ENCODE results near the gene SKOR2. TPM values are rescaled to one million over a fixed set of nuclear protein-coding genes. Genes with fewer than 3 reads are reported as not detected.

The SKOR2 gene
- polyA plus RNA-seq, 4 donors: not detected

DNA sequence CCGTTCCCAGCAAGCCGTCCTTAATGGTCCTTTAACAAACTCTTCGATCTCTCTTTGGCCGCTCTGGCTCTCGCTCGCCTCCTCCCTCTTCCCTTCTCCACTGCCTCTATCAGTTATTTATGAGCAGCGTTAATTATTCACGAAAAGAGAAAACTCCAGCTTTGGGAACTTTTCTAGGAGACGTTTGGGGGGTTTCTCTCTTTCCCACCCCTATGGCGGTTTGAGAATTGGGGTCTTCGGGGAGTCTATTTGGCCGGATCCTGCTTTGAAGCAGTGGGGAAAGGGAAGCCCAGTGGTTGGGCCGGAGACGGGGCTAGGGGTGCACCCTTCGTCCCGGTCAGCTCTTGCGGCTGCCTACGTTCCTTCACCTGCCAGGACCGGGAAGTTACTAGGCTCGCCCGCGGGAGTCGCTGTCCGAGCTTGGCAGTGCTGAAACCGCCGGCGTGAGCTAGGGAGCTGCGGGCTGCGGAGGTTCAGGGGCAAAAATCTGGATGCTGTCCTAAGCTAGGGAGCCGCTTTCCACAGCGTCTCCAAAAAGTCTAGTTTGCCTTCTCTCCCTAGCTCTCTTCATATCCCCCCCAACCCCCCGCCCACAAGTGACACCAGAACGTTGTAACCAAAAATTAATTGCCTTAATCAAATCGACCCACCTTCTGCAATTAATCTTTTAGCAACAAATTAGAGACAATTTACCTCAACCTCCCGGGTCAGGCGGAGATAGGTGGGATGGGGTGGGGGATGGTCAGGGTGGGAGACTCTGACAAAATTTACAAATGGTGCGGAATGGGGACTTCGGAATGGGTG lies 8.9 kb upstream of the SKOR2 start:
- peak in 3 of 4 donors; percentile 14 to 61 (median 29) for DNase-seq (ENCODE audit: low read depth in 4 of 4, low spot score in 3 of 4)

DNA sequence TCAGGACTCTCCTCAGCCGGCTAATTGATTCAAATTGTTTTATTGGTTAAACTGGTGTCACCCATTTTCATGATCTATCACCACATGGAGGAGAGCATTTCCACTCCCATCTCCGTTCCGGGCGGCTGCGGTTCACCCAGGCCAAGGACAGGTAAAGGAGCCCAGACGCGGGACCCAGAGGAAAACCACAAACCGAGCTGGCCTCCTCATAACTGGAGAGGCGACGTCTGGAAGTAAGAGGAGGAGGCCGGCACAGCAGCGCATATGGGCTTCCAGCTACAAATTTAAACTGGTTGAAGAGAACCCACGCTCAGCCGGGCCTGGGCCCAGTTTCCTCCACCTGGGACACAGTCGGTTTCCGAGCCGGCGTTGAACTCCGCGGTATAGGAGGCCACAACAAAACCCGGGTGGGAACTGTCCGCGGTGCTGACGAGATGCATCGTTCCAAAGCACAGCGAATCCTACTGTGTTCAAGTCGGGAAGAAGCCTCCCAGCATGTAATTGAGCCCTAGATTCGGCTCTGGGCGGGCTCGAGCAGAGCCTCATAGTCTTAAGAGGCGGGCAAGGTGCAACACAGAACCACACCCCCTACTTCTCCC lies 3.0 kb upstream of the SKOR2 start:
- peak; percentile 38 to 71 (median 61) for DNase-seq (ENCODE audit: low read depth in 4 of 4, low spot score in 3 of 4)

DNA sequence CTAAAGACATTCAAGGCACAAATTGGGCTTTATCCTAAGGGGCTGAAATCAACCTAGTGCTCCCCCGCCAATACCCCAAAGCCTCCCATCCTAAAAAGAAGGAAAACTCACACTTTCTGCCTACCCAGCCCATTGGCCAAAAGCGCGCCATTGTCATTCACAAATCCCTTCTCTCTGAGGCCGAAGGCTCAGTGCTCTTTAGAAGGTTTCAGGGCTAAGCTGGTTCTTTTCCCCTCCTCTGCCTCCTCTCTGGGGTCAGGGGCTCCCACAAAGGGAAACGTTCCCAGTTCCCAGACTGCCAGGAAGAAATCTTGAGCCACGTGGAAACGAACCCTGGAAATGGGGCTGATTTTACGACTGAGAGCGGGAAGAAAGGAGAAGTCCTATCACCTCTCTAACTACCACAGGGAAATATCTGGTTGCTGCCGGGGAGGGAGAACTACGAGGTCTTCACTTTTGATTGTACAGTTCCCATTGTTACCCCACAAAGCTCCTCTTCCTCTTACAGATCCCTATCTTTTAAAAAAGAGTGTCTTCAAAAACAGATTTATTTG lies 1.7 kb upstream of the SKOR2 start:
- no peak for DNase-seq (ENCODE audit: low read depth in 4 of 4, low spot score in 3 of 4)

DNA sequence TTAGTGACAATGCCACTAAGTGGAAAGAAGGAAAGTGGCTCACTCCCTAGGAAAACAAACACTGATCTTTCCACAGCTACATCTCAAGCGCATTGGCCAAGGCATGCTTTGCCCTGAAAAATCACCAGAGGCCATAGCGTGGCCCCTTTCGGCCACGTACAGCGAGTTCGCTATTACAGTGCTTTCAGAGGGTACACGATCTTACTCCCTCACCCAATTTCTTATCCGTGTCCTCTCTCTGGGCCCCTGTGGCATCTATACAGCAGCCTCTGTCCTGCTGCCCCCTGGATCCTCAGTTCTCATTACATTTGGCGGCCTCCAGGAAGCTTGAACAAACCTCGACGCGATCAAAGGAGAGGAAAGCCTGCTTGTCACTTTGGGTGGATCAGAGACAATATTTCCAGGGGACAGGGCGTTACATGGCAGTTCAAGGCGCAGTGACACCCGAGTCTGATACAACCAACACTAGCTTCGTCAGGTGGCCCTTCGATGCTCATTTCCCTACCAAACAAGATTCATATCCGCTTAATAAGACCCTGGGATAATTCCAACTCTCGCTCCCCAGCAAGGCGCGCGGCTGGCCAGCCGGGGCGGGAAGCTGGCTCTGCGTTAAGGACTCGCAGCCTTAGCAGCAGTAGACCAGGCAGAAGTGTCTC lies 941 bp downstream of the SKOR2 start:
- no peak for DNase-seq (ENCODE audit: low read depth in 4 of 4, low spot score in 3 of 4)

DNA sequence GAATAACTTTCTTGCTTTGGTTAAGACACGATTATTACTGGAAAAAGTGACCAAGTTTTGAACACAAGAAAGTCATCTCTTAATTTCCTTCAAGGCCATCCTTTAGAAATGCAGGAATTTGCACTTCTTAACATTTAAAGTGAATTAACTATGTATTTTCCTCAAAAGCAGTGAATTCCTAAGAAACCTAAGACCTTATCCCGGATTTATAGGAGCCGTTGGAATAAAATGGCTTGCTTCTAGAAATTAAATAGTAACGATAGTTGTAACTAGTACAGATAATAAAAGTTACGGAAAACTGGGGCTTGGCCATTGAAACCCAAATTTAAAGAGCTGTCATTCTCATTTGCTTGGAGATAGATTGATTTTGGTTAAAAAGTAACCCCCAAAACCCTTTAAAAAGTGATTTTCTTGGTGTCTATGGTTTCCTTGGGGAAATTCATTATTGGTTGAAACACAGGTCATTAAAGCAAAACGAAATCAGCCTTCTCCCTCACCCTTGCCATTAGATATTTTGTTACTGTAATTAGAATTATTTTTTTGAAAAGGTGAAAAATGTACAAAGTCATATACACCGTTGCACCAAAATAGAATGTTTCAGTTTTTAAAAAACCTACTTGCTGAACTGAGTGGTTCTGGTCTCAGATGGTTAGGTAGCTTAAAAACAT lies 2.0 kb downstream of the SKOR2 start:
- DNase-seq (ENCODE audit: low read depth in 4 of 4, low spot score in 3 of 4): no peak

DNA sequence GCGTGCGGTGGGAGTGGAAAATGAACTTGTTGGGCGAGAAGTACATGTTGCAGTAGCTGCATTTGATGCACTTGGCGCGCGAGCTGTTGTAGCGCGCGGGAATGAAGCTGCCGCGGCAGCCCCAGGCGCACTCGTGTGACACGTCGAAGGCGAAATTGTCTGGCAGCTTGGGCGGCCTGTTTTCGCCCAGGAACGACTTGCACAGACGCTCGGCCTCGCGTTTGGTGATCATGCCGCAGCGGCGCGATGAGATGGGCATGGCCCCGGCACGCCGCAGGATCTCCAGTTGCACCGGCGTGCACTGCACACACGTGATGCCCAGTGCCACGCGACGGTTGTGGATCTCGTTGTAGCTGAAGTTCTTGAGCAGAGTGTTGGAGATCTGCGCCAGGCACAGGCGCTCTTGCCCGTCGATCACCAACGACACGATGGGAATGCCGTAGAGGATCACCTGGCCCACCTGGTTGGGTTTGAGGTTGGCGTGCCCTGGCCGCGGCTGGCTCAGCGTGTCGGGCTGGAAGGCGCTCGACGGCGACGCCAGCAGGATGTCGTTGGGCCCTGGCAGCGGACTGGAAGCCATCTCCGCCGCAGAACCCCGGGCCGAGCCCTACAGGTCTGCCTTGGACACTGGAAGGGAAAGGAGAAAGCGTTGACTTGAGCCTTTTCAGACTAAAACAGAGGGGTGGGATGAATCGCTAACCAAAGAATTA lies 2.7 kb downstream of the SKOR2 start:
- no peak for DNase-seq (ENCODE audit: low read depth in 4 of 4, low spot score in 3 of 4)

DNA sequence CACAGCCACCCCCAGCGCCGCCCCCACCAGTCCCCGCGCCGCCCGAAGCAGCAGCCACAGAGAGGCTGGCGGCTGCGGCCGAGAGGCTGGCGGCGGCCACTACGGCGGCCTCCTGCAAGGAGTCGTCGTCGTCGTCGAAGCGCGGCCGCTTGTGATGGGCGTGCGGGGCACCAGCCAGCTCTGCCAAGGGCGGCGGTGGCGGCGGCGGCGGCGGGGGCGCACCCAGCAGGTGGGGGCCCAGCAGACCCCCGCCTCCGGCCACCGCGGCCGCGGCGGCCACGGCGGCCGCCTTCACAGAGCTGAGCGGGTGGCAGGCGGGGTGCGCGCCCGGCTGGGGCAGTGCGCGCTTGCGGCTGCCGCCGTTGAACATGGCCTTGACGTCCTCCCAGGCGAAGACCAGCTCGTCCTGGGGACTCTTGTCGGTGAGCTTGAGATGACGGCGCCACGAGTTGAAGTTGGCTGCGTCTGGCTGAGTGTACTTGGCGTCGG lies 3.3 kb downstream of the SKOR2 start:
- DNase-seq (ENCODE audit: low read depth in 4 of 4, low spot score in 3 of 4): no peak

DNA sequence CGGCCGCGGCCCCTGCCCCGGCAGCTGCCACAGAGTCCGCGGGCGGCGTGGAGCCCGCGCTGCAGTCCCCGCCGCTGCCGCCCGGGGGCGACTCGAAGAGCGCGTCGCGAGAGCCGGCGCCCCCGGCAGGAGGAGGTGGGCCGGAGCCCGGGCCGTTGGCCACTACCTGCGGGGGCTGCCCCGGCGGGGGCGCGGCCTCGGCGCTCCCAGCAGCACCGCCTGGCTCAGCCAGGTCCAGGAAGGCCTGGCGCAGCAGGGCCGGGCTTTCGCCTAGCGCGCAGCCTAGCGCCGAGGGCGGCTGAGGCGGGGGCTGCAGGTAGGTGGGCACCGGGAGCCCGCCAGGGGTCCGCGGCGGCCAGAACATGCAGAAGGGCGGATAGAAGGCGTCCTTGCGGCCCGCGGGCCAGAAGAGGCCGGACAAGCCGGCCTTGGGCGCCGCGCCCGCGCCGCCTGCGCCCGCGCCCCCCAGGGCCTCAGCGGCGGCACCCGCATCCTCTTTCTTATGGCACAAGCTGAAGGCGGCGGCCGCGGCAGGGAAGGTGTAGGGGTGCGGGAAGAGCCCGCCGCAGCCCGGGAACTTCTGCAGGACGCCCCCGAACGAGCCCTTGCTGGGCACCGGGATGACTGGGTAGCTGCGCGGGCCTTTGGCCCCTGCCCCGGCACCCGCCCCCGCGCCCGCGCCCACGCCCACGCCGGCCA lies 3.9 kb downstream of the SKOR2 start:
- DNase-seq (ENCODE audit: low read depth in 4 of 4, low spot score in 3 of 4): no peak

DNA sequence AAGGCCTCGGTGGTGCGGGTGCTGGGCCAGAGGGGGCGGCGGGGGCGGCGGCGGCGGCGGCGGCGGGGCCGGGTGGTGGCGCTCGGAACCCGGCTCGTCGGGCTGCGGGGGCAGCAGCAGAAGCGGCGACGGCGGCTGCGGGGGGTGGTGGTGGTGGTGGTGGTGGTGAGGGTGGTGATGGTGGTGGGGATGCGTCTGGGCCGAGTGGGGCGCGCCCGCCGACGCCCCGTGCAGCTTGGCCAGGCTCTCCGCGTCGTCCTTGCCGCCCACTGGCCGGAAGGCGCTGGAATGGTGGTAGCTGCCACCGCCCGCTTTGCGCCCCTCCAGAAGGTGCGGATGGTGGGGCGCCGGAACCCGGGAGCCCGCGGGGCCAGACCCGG lies 4.4 kb downstream of the SKOR2 start:
- no peak for DNase-seq (ENCODE audit: low read depth in 4 of 4, low spot score in 3 of 4)

DNA sequence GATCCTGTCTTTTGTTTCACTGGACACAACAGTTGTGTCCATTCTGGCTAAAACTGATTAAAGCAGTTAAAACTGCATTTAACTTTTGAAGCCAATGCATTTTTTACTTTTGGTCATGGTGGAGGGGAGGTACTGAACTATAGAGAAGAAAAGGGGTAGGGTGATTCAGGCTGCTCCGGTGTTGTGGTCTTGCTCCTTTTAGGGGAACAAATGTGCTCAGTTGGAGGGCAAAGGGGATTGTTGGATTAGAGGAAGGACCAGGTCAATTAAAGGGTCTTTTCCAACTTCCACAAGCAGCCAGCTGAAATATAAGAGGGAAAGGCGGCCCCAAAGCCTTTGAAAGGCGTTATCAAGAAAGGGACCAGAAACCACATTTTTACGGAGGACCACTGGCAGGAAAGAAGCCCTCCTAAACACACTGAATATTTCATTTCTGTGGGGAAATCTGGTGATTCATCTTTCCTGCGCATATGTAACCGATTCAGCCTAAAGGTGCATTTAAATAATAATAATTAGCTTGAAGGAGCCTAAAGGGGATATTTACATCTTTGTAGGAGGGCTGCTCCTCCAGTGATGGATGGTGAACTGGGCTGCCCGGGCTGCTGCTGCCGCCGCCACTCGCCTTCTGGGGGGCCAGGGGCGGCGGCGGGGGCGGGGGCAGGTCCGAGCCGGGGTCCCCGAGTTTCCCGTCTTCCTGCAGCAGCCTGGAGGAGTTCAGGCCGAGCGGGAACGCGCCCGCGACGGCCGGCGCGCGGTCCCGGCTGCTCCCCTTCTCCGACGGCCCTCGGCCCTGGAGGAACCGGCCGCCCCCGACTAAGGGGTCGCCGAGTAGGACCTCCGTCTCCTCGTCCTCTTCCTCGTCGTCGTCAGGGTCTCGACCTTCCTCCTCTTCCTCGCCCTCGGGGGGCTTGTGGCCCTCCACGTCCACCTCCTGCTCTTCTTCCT lies 5.2 kb downstream of the SKOR2 start:
- DNase-seq (ENCODE audit: low read depth in 4 of 4, low spot score in 3 of 4): no peak

DNA sequence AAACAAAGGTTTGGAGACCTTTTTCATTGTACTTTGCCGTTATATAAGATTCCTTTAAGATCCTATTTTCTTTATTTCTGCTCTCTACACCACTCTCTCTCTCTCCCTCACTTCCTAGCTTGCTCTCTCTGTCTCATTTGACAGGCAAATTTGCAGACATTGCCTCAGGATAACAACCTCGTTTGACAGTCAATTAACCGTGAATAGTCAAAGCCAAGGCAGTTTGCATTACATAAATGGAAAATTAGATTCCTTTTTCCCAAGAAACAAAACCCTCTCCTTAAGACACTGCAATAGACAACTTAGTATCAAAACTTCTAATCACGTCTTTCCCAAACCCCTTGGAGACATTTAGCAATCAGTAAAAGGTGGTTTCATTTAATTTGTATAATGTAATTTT lies 7.4 kb downstream of the SKOR2 start:
- no peak for DNase-seq (ENCODE audit: low read depth in 4 of 4, low spot score in 3 of 4)

DNA sequence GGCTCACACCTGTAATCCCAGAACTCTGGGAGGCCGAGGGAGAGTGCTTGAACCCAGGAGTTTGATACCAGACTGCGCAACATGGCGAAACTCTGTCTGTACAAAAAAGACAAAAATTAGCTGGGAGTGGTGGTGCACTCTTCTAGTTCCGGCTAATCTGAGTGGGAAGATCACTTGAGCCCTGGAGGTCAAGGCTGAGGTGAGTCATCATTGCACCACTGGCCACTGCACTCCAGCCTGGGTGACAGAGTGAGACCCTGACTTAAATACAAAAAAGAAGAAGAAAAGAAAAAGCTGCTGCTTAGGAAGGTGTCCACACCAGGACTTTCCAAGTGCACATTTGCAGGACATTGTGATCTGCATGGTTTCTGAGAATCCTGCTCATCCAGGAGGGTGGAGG lies 16.4 kb downstream of the SKOR2 start:
- DNase-seq (ENCODE audit: low read depth in 4 of 4, low spot score in 3 of 4): no peak

DNA sequence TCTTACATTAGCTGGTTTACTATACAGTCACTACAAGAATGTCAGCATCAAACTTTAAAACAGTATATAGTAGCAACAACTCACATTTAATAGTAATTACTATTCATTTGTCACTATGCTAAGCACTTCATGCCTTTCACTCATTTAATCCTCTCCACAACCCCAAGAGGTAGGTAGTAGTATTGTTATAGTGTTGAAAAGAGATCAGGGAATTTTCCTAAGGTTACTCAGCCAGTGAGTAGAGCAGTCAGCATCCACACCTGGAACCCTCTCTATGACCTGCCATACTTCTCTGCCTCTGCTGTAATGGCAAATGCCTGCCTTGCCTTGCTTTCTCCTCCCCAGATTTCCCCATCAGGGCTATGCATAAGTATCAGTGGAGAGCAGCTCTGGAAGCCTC lies 24.8 kb downstream of the SKOR2 start:
- no peak for DNase-seq (ENCODE audit: low read depth in 4 of 4, low spot score in 3 of 4)

DNA sequence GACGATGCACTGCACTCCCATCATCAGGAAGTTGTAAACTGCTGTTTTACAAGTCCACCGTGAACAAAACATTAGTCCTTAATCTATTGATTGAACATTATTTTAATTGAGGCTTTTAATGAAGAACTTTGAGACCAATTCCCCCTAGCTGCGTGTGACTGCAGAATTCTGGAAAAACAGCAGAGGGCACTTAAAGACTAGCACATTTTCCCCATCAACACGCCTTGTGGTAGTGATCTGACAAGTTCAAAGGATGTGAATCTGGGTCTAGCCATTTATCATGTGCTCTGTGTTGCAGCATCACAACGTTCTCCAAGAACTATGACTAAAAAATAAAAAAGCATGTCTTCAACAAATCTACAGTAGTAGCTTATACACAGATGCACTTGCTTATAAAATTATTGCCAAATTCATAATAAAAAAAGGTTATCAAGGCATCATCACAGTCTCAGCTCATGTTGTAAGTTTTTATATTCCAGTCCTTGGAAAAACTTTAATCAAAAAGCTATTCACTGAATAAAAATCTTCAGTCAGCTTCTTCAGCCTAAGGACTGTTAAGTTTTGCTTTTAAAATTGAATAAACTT lies 35.8 kb downstream of the SKOR2 start:
- DNase-seq (ENCODE audit: low read depth in 4 of 4, low spot score in 3 of 4): peak in 3 of 4 donors; percentile 19 to 22 (median 20)

DNA sequence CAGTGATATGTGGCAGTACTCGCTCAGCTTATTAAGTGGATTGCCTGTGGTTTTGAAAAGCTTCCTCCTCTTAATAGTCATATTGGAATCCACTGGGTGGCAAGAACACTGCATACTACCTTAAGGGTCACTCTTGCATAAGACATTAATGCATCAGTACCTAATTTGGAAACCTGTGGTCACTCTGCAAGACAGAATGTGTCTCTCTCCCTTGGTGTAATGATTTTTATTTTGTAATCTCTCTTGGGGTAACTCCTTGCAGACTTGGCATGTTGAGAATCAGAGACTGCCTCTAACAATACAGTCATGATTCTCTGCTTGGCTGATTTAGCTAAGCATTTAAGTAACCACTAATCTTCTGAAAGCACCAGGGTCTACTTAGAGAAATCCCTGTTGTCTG lies 42.3 kb downstream of the SKOR2 start:
- DNase-seq (ENCODE audit: low read depth in 4 of 4, low spot score in 3 of 4): no peak

DNA sequence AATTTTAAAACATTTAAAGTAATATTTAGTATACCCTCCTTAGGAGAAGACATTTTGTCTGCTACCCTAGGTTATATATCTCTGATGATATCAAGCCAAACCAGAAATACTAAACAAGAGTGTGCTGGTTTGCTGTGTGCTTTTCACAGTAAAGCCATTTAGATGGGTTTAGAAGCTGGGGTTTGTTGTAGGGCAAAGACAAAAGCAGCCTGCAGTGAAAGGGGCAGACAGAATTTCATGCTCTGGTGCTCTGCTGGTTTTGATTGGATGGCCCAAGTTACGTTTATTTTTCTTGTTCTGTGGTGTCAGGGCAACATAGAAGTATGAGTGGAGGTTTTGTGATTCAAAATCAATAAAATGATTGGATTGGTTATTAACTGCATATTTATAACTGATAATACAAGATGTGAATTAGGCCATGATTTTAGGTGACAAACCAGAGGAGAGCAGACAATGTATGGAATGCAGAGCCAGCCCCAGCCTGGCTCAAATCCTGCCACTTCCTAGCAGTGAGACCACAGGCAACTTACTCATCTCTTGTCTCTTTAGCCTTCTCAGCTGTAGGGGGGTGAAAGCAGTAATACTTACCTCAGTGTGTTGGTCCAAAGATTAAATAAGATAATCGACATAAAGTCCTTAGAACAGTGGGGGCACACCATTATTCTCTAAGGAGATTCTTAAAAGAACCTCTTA lies 44.4 kb downstream of the SKOR2 start:
- no peak for DNase-seq (ENCODE audit: low read depth in 4 of 4, low spot score in 3 of 4)

DNA sequence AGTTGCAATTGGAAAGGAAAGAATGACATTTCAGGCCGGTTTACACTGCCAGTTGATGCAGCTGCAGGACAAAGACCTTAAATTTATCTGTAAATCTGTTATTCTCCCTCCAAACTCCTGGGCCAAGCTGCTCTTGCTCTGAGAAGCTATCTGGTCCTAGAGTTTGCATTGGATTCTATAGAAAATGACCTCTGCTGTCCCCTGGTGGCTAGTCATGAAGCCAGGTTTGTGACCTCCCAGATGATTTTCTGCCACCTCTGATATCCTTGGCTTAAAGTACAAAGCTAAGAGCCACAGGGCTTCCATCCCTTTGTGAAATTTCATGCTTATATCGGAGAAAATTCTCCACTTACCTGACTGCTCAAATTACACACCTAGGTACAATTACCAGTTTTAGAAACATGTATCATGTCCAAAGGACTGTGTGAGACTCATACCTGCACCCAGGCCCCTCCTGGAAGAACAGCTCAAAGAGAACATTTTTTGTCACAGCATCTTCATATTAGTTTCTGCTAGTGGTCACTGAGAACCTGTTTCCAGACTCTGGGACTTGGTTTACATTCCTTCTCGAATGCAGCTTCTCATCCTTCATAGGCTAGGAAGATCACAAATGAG lies 46.4 kb downstream of the SKOR2 start:
- DNase-seq (ENCODE audit: low read depth in 4 of 4, low spot score in 3 of 4): no peak
